Measurements from ENCODE around the gene ALPI.

Gene ALPI

DNA sequence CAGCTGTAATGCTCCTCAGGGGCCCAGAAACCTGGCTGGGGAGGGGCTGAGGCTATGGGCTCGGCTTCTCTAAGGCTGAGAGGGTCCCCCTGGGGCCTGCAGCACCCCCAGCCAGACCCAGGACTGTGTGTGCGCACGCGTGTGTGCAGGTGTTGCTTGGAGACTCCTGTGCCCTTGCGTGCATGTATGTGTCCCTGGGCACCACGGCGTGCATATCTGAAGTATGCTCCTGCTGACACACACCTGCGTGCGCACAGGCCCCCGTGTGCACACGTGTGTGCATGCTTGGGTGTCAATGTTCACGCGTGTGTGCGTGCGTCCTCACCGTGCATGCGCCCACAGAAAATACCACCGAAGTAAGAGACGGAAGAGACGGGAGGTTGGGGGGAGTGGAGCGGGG, 46.6 kb downstream of the ALPI start:
- peak in 1 of 4 experiments; percentile 10 for DNase-seq

DNA sequence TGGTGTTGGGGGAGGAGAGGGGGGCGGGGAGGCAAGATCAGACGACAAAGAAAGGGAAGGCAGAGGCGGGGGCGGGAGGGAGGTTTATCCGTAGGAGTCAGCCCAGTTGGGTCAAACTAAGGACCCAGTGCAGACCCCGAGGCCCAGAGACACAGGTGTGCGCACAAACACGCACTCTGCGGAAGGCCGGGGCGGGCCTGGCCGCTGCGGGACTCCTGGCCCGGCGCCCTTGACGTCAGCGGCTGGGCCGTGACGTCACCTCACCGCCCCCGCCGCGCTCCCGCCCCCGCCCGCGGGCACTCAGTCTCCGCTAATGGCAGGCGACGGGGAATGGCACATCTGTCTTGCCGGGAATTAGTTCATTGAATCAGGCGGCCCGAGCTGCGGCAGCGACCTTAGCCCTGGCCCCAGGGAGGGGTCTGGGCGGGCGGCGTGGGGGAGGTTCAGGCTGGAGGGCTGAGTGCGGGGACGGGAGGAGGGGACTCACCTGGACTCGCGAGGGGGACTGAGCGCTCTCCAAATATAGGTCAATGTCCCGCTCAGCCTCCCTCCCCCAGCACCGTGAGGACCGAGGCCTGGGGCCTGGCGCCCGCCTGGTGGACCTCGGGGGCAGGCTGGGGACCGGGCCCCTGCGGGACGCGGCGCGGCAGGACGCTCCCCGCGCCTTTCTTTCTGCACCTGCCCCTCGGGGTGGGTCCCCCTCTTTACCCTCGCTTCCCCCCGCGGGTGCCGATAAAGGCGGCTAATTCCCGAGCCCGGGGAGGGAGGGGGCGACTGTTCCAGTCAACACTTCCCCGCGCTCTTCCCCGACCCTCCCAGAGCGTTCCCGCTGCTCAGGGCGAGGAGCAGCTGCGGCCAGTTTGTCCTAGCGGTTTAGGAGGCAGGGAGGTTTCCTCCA, 47.2 kb downstream of the ALPI start:
- peak; percentile 36 to 64 (median 47) for DNase-seq

DNA sequence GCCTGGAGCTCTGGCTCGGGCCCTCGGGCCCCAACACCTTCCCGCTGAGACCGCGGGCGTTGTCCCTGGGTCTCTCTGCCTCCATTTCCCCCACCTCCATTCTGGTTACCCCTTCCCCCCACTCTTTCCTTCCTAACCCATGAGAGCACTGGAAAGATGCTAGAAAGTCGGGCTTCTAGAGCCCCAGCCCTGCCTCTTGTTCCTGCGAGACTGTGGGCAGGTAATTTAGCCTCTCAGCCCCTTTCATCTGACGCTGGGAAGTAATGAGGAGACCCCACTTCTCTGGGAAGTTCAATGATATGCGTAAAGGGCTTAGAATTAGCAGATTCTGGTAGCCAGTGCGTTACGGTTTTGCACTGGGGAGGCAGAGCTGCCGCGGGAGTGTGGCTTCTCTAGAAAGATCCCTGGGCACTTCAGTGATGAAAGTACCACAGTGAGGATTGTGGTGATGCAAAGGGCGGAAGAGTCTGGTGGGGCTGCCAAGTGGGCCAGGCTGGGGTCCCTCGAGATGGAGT, 47.9 kb downstream of the ALPI start:
- DNase-seq: no peak

GRCh38 chr2:232504438-232504837, 48.5 kb downstream of the ALPI start:
- DNase-seq: no peak

- no peak for DNase-seq
Observed at GRCh38 chr2:232505856-232506255, 49.9 kb downstream of the ALPI start.

DNA sequence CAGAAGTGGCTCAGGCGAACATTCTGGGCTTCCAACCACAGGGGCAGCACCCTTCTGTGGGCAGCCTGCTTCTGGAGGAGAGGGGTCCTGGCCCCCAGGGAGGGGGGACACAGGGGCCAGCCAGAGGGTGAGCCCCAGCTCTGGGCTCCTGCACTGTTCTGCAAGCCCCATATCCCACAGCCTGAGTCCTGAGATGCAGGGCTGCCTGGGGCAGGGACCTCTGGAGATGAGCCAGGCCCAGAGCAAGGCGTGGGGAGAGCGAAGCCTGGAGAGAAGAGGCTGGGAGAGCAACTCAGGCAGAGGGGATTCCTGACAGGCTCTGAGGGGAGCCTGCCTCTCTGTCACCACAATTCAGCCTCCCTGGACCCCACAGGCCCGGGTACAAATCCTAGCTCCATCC, 50.8 kb downstream of the ALPI start:
- no peak for DNase-seq

DNA sequence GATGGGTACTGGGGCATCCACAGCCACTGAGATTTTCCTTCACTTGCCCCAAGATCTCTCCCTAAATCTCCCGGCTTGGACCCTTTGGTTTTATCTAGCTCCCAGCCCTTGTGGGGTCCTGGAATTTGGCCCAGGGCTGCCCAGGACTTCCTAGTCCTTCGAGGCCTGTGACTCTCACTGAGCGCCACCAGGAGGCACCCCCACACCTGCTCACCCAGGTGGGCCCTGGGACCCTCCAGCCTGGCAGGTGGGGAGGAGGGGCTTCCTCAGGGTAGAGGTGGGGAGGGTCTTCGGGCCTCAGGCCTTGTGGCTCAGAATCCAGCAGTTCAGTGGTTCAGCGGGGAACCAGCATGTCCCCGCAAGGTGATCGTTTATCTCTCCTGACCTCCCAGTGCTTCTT, 52.3 kb downstream of the ALPI start:
- DNase-seq: no peak

Data from suppressor macrophage (primary cell).